SK-N-MC (cell line): ENCODE data around the gene SMCP.

Experiments
- DNase-seq: peaks from one replicate; pipeline ENCODE4 v3.0.0-alpha.2; 2011; ENCODE audit warnings: low read depth, low spot score
- H3K27ac ChIP-seq: fragments of 200-600 bp; sonication (generic); 2 replicates; pipeline ENCODE4 v1.5.1; 2016; ENCODE audit warnings: mixed run types
- H3K36me3 ChIP-seq: fragments of 200-600 bp; sonication (generic); 2 replicates; pipeline ENCODE4 v1.6.1; 2017; ENCODE audit warnings: antibody characterized with exemption, low read length, mixed read lengths; ENCODE audit not compliant: insufficient read depth
- H3K4me3 ChIP-seq: fragments of 200-600 bp; sonication (generic); 2 replicates; pipeline ENCODE4 v1.5.1; 2016
- H3K9ac ChIP-seq: fragments of 200-600 bp; sonication (generic); 2 replicates; pipeline ENCODE4 v1.8.0; 2017; ENCODE audit warnings: mixed run types, mixed read lengths; ENCODE audit not compliant: insufficient read length
- H3K9me3 ChIP-seq: fragments of 200-600 bp; sonication (generic); 2 replicates; pipeline ENCODE4 v1.6.1; 2017; ENCODE audit warnings: low read depth, mild to moderate bottlenecking, antibody characterized with exemption, low read length, moderate library complexity, mixed read lengths
- EZH2 ChIP-seq: fragments of 200-600 bp; sonication (generic); IDR thresholded peaks from one replicate; pipeline ENCODE4 v1.6.1; 2017; ENCODE audit warnings: antibody characterized with exemption
- FOXP2 ChIP-seq: optimal IDR thresholded peaks from 2 replicates; pipeline ENCODE3; 2011; ENCODE audit warnings: mild to moderate bottlenecking, moderate library complexity; ENCODE audit not compliant: insufficient read depth; ENCODE audit errors: extremely low read length, control extremely low read depth
- POLR2AphosphoS5 ChIP-seq: IDR thresholded peaks from 2 replicates; pipeline ENCODE4 v1.6.1; 2012; ENCODE audit warnings: mild to moderate bottlenecking, low read depth, low read length, borderline replicate concordance

SMCP gene

DNA sequence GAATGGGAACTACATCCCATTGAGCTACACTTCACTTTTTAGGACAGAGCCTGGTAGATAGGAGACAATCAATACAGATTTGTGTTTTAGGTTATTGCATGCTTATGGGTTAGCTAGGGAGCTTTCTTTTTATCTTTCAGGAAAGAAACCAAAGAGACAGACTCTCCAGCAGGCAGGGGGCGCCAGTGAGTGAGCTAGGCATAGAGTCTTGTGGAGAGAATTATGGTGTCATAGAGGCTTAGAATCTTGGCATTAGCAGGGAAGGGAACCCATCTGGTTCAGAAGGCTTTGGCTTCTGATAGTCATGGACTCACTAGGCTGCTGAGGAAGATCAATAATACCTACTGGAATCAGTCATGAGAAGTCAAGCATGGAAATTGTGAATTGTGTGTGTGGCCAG, at the start of gene SMCP:
TSS of gene SMCP (plus strand) at position 281 of the 400 bp plus-strand sequence. CDS start 6,101 bp downstream, outside the sequence.
- Histone ChIP-seq H3K36me3 (no peaks in the 10 kb centered on the region), H3K9me3 (no peaks in the 10 kb centered on the region), H3K27ac (no peak within 1 kb of the TSS), H3K9ac (no peak within 1 kb of the TSS), H3K4me3 (no peak within 1 kb of the TSS)
- no peak for TF ChIP-seq FOXP2
- TF ChIP-seq EZH2, result no peak
- TF ChIP-seq POLR2AphosphoS5, result no peak
- DNase-seq, result no peak

DNA sequence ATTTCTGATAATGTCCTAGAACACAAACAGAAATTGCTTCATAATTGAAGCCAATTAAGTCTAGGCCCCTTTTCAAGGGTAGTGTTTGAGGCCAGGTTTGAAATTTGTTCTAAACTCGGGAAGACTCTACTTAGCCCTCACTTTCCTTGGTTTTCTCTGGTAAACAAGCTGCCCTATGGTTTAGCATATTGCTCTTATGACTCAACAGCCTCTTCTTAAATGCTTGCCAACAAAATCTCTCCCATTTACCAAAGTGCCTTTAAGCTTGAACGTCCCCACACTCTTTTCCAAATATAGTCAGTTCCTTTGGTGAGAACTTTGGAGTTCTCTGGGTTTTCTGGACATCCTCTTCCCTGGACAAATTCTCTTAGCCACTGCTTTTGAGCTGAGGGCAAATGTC, 41.3 kb upstream of the SMCP start:
- Histone ChIP-seq H3K27ac (no peak overlapping the region), H3K4me3 (no peak overlapping the region), H3K36me3 (no peaks in the 10 kb centered on the region), H3K9me3 (no peaks in the 10 kb centered on the region), H3K9ac (no peak overlapping the region)
- no peak for DNase-seq
- TF ChIP-seq EZH2 (no peak), FOXP2 (no peak), POLR2AphosphoS5 (no peak)

DNA sequence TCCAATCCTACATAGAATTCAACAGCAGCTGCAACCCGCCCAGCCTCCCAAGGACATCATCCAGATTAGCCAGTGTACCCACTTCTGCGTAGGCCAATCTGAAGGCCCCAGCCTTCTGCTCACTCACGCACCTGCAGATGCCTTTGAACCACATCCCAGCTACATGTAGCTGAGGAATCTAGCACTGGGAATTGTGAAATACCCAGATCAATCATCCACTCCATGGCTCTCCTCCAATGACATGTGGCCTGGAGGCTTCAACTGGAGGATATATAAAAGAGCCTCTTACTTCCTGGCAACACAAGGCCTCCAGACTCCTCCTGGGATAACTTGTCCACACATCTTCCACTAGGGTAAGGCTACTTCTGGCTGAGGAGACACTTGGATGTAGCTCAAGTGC, 35.6 kb upstream of the SMCP start, which contains the start of gene LCE6A:
TSS of gene LCE6A (plus strand) at position 301 of the 400 bp plus-strand sequence. CDS start 665 bp downstream, outside the sequence.
- H3K4me3 ChIP-seq, result no peak within 1 kb of the TSS
- no peaks in the 10 kb centered on the region for H3K36me3 ChIP-seq
- H3K9me3 ChIP-seq, result no peaks in the 10 kb centered on the region
- no peak for TF ChIP-seq POLR2AphosphoS5
- TF ChIP-seq FOXP2, result no peak
- TF ChIP-seq EZH2, result no peak
- H3K27ac ChIP-seq, result no peak within 1 kb of the TSS
- H3K9ac ChIP-seq, result no peak within 1 kb of the TSS
- no peak for DNase-seq

- no peak for DNase-seq
- H3K36me3 ChIP-seq, result no peaks in the 10 kb centered on the region
- no peaks in the 10 kb centered on the region for H3K9me3 ChIP-seq
- no peak overlapping the region for H3K4me3 ChIP-seq
- no peak for TF ChIP-seq POLR2AphosphoS5
- no peak for TF ChIP-seq FOXP2
- no peak for TF ChIP-seq EZH2
- H3K9ac ChIP-seq, result no peak overlapping the region
- no peak overlapping the region for H3K27ac ChIP-seq
Measured at GRCh38 chr1:152855661-152856060, 22.5 kb upstream of the SMCP start.

GRCh38 chr1:152858062-152858461, 20.1 kb upstream of the SMCP start:
- TF ChIP-seq FOXP2 (no peak), EZH2 (no peak), POLR2AphosphoS5 (no peak)
- Histone ChIP-seq H3K4me3 (no peak overlapping the region), H3K9me3 (no peaks in the 10 kb centered on the region), H3K27ac (no peak overlapping the region), H3K9ac (no peak overlapping the region), H3K36me3 (no peaks in the 10 kb centered on the region)
- no peak for DNase-seq

DNA sequence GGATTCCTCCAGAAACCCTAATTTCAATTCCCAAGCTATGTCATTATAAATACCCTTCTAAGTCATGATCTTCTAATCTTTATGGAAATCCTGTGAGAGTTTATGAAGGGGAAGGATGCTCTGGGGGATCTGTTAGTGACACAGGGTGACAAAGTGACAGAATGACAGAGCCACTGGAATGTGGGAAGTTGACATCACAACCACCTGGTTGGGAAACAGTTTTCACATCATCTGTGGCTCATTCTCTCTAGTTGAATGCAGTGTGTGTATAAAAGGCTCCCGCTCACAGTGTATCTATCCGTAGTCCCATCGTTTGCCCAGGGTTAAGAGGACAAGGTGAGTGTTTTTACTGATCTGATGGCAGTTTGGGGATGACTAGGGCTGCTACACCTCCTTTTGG, 18.4 kb upstream of the SMCP start, which contains the start of gene LCE7A:
TSS of gene LCE7A (plus strand) at position 301 of the 400 bp plus-strand sequence. CDS start 702 bp downstream, outside the sequence.
- no peaks in the 10 kb centered on the region for H3K36me3 ChIP-seq

GRCh38 chr1:152860129-152860528, 18.0 kb upstream of the SMCP start:
- Histone ChIP-seq H3K27ac (no peak overlapping the region), H3K9ac (no peak overlapping the region), H3K36me3 (no peaks in the 10 kb centered on the region), H3K9me3 (no peaks in the 10 kb centered on the region), H3K4me3 (no peak overlapping the region)
- TF ChIP-seq FOXP2 (no peak), EZH2 (no peak), POLR2AphosphoS5 (no peak)
- DNase-seq, result no peak

More for the DNA sequence above, 18.4 kb upstream of the SMCP start, which contains the start of gene LCE7A:
- TF ChIP-seq POLR2AphosphoS5 (no peak), FOXP2 (no peak), EZH2 (no peak)
- Histone ChIP-seq H3K9ac (no peak within 1 kb of the TSS), H3K9me3 (no peaks in the 10 kb centered on the region), H3K4me3 (no peak within 1 kb of the TSS), H3K27ac (no peak within 1 kb of the TSS)
- no peak for DNase-seq

DNA sequence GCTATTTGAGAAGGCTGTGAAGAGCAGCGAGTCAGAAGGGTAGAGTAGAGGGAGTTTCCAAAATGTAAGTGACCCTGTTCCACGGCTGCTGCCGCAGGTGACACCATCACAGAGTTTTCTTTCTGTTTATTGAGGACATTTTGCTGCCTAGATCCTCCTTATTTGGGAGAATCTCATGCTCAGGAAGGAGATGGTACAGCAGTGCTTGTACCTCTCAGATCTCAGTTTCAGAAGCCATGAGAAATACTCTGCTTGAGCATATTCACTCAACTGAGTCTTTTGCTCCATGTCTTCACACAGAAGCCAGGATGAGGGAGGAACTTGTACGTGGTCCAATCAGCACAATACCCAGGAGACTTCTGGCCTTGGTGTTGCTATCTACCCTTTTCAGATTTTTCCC, 16.7 kb upstream of the SMCP start:
- no peaks in the 10 kb centered on the region for H3K36me3 ChIP-seq
- H3K4me3 ChIP-seq, result no peak overlapping the region
- H3K9me3 ChIP-seq, result no peaks in the 10 kb centered on the region
- TF ChIP-seq EZH2, result no peak
- no peak for TF ChIP-seq POLR2AphosphoS5
- TF ChIP-seq FOXP2, result no peak
- no peak overlapping the region for H3K27ac ChIP-seq
- no peak for DNase-seq
- no peak overlapping the region for H3K9ac ChIP-seq

- TF ChIP-seq FOXP2 (no peak), POLR2AphosphoS5 (no peak), EZH2 (no peak)
- H3K4me3 ChIP-seq, result no peak overlapping the region
- H3K9me3 ChIP-seq, result no peaks in the 10 kb centered on the region
- no peak for DNase-seq
- no peak overlapping the region for H3K9ac ChIP-seq
- no peak overlapping the region for H3K27ac ChIP-seq
- H3K36me3 ChIP-seq, result no peaks in the 10 kb centered on the region
Measured at GRCh38 chr1:152864443-152864842, 13.7 kb upstream of the SMCP start.
